HL-60 (cell line): ENCODE measurements around the gene ZNF609.

ENCODE experiments used
- CTCF ChIP-seq: IDR thresholded peaks from one replicate; pipeline ENCODE4 v1.5.1; 2011; ENCODE audit warnings: low read length, control low read depth, inconsistent platforms; ENCODE audit not compliant: insufficient read depth
- POLR2AphosphoS5 ChIP-seq: IDR thresholded peaks from 2 replicates; pipeline ENCODE4 v1.6.1; 2012; ENCODE audit warnings: low read depth

- TF ChIP-seq CTCF (no peak), POLR2AphosphoS5 (no peak)
Measured at GRCh38 chr15:64559243-64559642, 98.9 kb downstream of the ZNF609 start.
